ENCODE results near the gene THRB. TPM values are rescaled to one million over a fixed set of nuclear protein-coding genes. Genes with fewer than 3 reads are reported as not detected.

The THRB gene
- total RNA-seq, 1 donor from 2014 or later = 27.2 TPM

DNA sequence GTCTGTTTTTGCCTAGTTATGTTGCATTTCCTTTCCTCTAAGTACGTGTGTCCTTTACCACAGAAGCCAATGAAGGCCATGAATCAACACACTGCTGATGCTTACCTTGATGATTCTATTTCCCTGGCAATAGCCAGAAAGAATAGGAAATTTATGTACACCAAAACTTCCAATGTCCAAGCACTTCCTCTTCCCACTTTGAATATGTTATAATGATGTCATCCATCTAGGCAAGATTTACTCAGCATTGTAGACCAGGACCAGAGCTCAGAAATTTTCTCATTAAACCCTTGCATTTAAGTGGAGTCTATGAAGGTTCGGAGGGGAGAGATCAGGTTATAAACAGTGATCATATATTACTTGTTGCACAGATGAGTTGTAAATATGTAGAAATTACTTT, 126.0 kb downstream of the THRB start:
- intact Hi-C loops (cut with DNase I) = loop anchor here (5.0 kb wide), 1 partner anchor 124 kb away; the partner anchor contains the start of gene THRB
- DNase-seq (ENCODE audit: low spot score) = no peak

DNA sequence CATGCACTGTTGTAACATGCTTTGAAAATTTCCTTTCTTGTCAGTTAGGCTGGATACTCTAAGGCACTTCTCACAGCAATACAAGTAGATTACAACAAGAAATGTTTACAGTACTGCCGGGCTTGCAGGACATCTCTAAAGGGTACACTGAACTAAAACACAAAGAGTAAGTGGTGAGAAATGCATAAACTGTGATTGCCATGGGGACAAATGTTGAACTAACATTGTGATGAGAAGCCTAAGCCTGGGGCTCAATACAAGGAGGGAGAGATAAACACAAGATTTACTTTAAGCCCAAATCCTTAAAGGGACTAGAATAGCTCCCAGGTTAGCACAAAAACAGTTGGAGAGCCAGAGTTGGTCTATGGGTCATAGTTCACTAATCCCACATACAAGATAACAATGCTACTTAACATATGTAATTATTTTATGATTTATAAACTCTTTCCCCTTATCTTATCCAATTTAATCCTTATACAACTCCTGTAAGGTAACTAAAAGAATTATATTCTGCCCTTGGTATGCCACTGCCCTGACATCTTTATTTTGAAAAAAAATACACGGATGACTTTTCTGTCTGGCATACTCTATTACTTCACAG, 126.9 kb downstream of the THRB start:
- no peak for DNase-seq (ENCODE audit: low spot score)
- intact Hi-C loops (cut with DNase I) = loop anchor here (5.0 kb wide), 1 partner anchor 125 kb away; the partner anchor contains the start of gene THRB

DNA sequence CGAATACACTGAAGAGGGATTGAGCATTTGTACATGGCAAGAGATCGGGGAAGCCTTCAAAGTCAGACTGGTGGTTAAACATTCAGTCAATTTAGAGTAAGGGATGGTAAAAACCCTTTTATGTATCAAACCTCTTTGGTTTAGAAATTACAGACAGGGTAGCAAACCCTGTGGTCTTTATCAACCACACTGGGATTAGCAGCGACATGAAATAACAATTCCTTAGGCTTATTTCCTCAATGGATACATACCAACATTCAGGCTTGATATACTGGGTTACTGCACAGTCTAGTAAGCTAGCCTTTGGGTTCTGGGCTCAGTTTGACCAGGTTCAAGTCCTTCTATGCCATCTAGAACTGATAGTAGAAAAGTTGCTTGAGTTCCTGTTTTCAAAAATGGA, 127.4 kb downstream of the THRB start:
- intact Hi-C loops (cut with DNase I) = loop anchor here (5.0 kb wide), 1 partner anchor 125 kb away; the partner anchor contains the start of gene THRB
- no peak for DNase-seq (ENCODE audit: low spot score)

DNA sequence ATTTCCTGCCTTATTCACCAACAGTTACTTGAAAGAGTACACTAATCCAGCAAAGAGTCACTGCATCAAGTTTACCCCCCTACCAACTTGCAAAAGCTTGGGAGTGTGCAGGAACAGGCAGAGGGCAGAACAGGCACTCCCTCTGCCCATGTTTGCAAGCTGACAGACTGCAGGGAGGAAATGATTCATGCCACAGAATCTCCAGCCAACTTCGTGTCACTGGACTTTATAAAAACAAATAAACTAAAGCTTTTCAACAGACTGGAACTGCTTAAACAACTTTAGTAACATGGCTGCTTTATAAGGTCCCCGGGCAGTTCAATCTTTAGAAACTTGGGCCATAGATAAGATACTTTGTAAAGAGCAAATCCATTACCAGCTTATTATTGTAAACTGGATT, 129.5 kb downstream of the THRB start:
- intact Hi-C loops (cut with DNase I) = loop anchor here (5.0 kb wide), 1 partner anchor 127 kb away; the partner anchor contains the start of gene THRB

DNA sequence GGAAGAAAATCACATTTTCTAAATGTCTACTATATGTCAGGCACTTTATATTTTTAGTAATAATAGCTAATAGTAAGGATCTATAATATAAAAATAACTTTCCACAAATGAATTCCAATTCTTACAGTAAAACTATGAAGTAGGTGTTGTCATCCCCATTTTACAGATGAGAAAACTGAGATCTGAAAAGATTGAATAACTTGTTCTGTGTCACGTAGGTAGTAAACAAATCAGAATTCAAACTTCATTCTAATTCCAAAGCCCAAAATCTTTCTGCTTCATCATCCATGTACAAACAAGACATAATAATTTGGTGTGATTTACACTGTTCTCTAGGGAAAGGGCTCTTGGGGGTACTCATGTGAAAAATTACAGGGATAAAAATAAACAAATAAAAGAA, 130.3 kb downstream of the THRB start:
- DNase-seq (ENCODE audit: low spot score) = no peak
- intact Hi-C loops (cut with DNase I) = no loop called here

More for the DNA sequence above, 129.5 kb downstream of the THRB start:
- no peak for DNase-seq (ENCODE audit: low spot score)

DNA sequence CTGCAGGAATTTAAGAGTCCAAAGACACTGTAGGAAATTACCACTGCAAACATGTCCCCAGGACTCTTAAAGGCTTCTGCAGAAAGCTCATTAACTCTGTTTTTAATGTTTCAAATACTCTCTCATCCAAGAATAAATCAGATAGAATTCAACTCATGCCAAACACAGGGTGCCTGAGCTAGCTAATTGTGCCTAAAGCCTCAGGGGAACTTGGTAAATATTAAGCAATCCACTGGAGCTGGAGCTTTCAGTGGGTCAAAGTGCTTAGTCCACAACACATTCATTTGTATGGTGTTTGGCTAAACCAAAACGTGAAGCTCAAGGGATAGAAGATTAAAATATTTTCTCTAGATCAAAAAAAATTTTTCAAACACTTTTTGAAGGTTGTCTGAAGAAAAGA, 131.4 kb downstream of the THRB start:
- intact Hi-C loops (cut with DNase I) = no loop called here
- no peak for DNase-seq (ENCODE audit: low spot score)

DNA sequence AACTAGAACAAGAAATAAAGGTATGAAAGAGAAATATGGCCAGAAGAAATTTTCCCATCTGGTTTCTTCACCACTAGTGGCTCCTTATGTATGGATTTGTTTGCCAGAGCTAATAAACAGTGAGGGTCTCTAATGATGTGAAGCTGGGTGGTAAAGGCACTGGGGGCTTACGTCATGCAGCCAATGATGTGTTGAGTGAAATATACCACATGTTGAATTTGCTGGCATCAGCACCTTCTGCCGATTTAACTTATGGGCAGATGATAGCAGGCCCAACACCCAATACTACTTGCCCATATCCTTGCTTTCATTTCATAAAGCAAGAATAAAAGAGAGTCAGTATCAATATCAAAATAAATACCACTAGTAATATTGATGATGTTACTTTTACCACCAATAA, 133.0 kb downstream of the THRB start:
- no peak for DNase-seq (ENCODE audit: low spot score)
- intact Hi-C loops (cut with DNase I) = no loop called here

DNA sequence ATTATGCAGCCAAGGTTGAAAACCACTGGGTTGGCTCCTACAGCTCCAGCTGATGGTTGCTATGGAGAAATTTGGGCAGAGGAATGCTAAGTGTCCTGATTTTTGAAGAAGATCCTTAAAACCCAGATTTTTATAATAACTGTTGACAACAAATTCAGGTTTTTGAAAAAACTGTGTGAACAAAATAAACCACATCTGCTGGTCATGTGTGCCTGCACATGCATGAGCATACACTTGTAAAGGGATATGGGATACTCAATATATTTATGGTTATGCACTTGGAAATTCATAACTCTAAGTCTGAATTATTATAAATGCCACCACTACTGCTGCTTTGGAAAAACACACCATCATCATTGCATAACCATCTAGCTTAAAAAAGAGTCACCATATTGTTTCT, 133.7 kb downstream of the THRB start:
- intact Hi-C loops (cut with DNase I) = no loop called here

DNA sequence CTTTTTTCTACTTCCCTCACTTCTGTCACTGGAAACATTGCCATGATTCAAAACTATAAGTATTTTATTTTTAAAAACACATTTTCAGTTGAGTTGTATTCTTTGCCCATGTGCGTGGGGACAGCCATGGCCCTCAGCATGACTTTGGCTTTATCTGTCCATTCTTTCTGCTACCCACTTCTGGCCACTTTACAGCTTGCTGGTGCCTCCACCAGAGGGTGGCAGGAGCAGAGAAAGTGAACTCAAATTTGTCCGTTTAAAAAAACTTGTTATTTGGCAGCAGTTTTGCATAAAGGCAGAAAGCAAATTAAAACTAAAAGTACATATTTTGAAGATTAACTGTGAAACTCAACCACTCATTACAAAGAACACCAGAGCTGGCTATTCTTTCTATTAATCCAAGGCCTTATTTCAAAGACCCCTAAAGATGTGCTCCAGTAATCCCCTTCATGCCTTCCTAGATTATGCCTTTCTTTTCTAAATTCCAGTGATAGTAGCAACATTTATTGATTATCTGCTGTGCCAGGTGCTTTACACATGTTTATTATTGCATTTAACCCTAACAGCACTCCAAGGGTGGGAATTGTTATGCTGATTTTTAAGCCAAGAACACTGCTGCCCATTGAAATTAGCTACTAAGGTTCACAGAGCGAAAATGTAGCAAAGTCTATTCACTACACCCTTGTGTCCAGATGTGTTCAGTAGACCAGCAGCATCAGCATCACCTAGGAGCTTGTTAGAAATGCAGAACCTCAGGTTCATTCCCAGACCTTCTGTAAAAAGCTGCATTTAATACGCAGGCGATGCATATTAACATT, 134.8 kb downstream of the THRB start:
- intact Hi-C loops (cut with DNase I) = no loop called here
- no peak for DNase-seq (ENCODE audit: low spot score)

More for the DNA sequence above, 133.7 kb downstream of the THRB start:
- DNase-seq (ENCODE audit: low spot score) = no peak

DNA sequence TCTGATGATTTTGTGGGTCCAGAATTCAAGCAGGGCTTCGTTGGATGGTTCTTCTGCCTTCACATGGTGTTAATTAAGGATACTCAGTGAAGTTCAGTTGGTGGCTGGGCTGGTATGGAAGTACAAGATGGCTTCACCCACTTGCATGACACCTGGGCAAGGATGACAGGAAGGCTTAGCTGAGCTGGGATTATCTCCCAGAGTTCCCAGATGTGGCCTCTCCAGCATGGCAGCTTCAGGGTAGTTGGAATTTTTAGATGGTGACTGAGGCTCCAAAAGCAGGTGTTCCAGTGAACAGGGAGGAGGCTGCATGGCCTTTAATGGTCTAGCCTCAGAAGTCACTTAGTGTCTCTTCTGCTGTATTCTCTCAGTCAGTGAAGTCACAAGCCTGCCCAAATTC, 135.5 kb downstream of the THRB start:
- intact Hi-C loops (cut with DNase I) = no loop called here
- no peak for DNase-seq (ENCODE audit: low spot score)

DNA sequence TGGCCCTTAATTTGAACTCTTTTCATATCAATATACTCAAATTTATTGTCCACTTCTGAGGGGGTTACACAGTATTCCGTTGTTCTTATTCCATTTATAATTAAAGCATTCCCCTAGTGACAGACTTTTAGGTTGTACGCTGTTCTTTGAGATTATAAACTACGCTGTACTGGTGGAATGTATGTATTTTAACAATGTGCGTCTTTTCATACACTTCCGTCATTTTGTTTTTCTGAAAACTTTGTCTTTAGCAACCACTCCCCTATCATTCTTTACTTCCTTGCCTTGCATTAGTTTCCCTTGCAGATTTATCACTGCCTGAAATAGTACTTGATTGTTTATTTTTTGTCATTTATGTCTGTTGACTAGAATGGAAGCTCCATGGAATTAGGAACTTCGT, 137.0 kb downstream of the THRB start:
- intact Hi-C loops (cut with DNase I) = no loop called here
- no peak for DNase-seq (ENCODE audit: low spot score)

DNA sequence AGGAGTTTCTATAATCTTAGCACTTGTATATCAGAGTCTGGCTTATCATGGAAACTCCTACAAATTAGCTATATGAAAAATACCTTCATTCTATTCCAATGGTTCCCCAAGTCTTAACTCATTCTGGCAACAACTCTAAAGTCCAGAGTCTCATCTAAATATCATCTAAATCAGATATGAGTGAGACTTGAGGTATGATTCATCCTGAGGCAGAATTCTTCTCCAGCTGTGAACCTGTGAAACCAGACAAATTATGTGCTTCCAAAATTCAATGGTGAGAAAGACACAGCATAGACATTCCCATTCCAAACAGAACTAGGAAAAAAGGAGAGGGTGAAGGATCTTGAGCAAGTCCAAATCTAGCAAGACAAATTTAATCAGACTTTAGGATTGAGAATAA, 138.8 kb downstream of the THRB start:
- intact Hi-C loops (cut with DNase I) = no loop called here
- no peak for DNase-seq (ENCODE audit: low spot score)

DNA sequence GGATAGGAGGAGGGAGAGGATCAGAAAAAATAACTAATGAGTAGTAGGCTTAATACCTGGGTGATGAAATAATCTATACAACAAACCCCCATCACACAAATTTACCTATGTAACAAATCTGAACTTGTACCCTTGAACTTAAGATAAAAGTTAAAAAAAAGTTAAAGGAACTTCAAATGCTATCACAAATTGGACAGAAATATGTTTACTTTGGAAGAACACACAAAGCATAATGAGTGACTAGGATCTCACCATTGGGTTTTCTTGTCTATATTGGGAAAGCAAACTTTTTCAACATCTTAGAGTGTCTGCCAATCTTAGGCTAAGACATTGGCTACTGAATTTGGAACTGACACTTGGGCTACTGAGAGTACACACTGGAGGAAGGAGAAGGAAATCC, 140.4 kb downstream of the THRB start:
- intact Hi-C loops (cut with DNase I) = no loop called here

DNA sequence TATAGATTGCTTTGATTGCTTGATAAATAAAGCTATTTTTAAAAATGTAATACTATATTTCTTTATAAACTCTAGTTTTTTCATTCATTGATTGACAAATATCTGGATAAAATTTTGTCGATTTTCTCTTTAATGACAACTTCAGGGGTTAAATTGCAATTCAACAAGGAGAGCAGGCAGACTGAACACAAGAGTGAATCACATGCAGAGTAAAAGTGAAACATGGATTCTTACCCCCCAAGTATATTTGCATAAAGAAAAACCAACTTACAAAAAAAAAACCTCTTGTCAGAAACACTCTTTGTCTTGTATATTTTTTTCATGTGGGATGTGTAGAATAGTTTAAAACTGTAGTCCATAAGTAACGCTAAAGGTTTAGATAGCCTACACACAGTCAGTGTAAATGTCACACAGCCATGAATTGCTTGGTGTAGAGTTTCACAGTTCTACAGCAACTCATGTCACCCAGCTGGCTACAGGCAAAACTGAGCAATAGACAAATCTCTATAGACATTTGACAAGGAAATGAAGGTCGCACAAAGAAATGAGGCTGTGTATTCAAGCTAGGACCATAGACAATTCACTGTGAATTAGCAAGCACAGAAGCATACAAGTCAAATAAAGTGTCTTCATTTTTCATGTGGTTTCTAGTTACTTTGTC, 141.6 kb downstream of the THRB start:
- intact Hi-C loops (cut with DNase I) = no loop called here
- DNase-seq (ENCODE audit: low spot score) = no peak

More for the DNA sequence above, 140.4 kb downstream of the THRB start:
- no peak for DNase-seq (ENCODE audit: low spot score)

DNA sequence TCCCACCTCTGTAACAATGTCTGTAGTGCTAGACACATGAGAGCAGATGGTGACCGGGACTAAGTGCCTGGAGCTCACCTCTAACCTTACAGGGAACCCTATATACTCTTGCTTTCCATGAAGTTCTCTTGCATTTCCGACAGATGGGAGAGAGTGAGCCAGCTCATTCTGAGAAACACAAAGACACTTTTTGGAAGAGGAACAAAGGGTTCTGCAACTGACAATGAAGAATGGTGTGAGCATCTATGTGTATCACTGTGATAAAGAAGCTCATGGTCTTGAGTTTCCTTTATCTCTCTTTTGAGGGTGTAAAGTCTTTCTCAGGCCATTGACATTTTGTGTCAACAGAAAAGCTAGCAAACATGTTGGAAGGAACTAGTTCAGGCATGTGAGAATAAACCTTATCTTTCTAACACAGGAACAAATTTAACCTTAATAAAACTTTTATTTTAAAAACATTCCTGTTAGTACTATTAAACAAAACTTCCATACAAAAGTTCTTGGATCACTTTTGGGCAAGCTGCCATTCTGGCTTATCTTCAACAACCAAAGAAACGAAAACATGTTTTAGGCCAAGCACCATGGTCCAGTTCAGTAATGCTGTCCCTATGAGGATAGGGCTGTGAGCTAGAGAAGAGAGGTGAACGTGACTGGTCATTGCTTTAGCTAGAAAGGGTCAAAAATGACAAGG, 142.7 kb downstream of the THRB start:
- intact Hi-C loops (cut with DNase I) = no loop called here
- DNase-seq (ENCODE audit: low spot score) = no peak

DNA sequence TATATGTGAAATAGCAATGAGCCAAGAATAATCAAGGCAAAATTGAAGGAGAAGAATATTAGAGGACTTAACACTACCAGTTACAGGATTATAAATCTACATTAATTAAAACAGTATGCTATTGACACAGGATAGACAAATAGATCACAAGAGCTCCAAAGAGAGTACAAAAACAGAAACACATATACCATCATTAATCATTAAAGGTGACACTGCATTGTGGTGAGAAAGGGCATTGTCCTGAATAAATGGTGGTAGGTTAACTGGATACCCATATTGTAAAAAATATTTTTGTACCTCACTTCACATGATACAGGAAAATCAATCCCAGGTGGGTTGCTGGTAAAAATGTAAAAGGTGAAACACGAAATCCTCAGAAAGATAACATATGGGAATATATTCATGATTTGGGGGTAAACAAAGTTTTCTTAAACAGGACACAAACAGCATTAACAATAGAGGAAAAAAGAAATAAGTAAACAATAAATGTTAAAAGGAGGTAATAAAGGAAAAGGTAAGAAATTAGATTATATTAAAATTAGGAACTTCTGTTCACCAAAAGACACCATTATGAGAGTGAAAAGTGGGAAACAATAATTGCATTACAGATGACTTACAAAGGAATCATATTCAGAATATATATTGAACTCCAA, 145.2 kb downstream of the THRB start:
- no peak for DNase-seq (ENCODE audit: low spot score)
- intact Hi-C loops (cut with DNase I) = no loop called here

DNA sequence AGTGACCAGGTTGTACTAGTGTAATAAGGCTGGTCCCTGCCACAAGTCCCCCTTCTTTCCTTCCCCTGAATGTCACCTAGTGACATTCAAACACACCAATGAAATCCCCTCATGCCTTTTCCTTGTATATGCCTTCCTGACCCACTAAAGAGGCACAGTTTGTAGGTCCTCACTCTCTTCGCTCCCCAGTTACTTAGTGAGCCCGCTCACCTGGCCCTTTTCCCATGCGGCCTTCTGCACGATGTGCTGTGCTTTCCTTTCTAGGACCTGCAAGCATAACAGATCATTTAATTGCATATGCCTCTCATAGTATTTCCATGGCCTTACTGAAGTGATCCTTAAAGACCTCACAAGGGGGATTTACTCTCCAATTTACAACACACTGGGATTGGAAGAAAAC, 146.3 kb downstream of the THRB start:
- DNase-seq (ENCODE audit: low spot score) = no peak
- intact Hi-C loops (cut with DNase I) = no loop called here

DNA sequence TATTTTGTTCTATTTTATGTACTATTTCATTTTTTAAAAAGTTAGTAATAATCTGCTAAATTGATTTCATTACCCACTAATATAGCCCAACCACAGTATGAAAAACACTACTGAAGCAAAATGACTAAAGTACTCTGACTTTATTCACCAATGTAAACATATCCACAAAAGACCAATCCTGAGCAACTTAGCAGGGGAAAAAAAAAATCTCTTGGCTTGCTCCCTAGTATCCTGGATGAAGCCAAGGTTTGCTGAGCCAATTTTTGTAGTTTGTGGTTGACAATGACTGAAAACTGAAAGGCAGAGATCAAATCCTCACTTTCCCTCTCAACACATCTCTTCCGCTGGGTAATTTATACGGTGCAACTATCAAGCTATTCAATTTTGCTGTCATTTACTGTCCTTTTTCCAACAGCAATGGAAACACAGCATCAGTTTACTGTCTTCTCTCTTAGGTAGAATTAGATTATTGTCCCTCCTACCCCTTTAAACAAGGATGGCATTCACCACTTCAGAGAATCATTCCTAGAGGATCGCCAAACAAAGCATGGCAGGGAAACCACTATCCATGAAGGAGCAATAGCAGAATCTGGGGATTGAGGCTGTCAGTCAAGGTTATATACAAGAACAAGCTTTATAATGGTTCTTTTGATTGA, 149.7 kb downstream of the THRB start:
- intact Hi-C loops (cut with DNase I) = no loop called here
- no peak for DNase-seq (ENCODE audit: low spot score)
